GM12878 (cell line): ENCODE data around the gene CDKN2B. TPM values are rescaled to one million over a fixed set of nuclear protein-coding genes. Genes with fewer than 3 reads are reported as not detected.
A peak's percentile ranks its signal among the peaks of the same experiment; 100 is the strongest.

Experiments used
- ATAC-seq: fragments of 200-7000 bp; cut with Tn5 transposase; 3 replicates; pipeline ENCODE4 v1.9.1; 2020; ENCODE audit warnings: mild to moderate bottlenecking, moderate library complexity
- BruUV-seq: library from RNA; stranded (reverse); fragments of 400-500 nt; replicated peaks from 2 replicates; lab custom pipeline; 2021; lab: Mats Ljungman, UMichigan
- CTCF ChIA-PET: fragments of 300-600 bp; sonication (Branson Sonifier 250); formaldehyde crosslinking; extraction: SDS; loops from one replicate; lab custom pipeline; 2021; ENCODE audit warnings: inconsistent platforms; lab: Yijun Ruan, JAX
- POLR2A ChIA-PET: fragments of 350-600 bp; formaldehyde crosslinking; extraction: SDS; loops from one replicate; lab custom pipeline; 2021; ENCODE audit warnings: inconsistent platforms; lab: Charles Lee
- RAD21 ChIA-PET: fragments of 300-600 bp; sonication (Branson Sonifier 250); formaldehyde crosslinking; loops from one replicate; lab custom pipeline; 2023; ENCODE audit warnings: antibody characterized with exemption; ENCODE audit not compliant: unreplicated experiment; lab: Charles Lee
- SMC1A ChIA-PET: fragments of 300-600 bp; sonication (Branson Sonifier 250); formaldehyde crosslinking; loops from one replicate; lab custom pipeline; 2023; ENCODE audit not compliant: unreplicated experiment, uncharacterized antibody; lab: Charles Lee
- DNase-seq: peaks from one replicate; pipeline ENCODE4 v3.0.0-alpha.2; 2011; ENCODE audit warnings: low read depth, low spot score
- FAIRE-seq: peaks from 3 replicates; lab custom pipeline; 2011; peaks lifted over from hg19 to GRCh38; lab: Jason Lieb, UNC
- H2AFZ ChIP-seq: 2 replicates; pipeline ENCODE4 v1.6.0; 2011; ENCODE audit warnings: low read depth, low read length, control low read depth; ENCODE audit not compliant: control insufficient read depth
- H3K27ac ChIP-seq: 2 replicates; pipeline ENCODE4 v1.5.1; 2011; ENCODE audit warnings: control low read depth; ENCODE audit not compliant: control insufficient read depth, insufficient read depth
- H3K27me3 ChIP-seq, 2 experiments: replicated peaks in 1 of 2; 2 replicates each; pipeline versions ENCODE4 v1.6.0 to v1.6.1; 2011; ENCODE audit warnings: low read length in 1 of 2; ENCODE audit not compliant: control insufficient read depth in 2 of 2, insufficient read depth in 2 of 2
- H3K36me3 ChIP-seq, 2 experiments: 2 replicates each; pipeline ENCODE4 v1.5.1; 2011; ENCODE audit warnings: low read length in 1 of 2; ENCODE audit not compliant: control insufficient read depth in 2 of 2, insufficient read depth in 2 of 2
- H3K4me1 ChIP-seq: 2 replicates; pipeline ENCODE4 v1.6.1; 2011; ENCODE audit warnings: mild to moderate bottlenecking, low read length, moderate library complexity, mixed read lengths; ENCODE audit not compliant: control insufficient read depth, insufficient read depth
- H3K4me2 ChIP-seq: 2 replicates; pipeline ENCODE4 v1.6.0; 2011; ENCODE audit warnings: control low read depth; ENCODE audit not compliant: control insufficient read depth, insufficient read depth
- H3K4me3 ChIP-seq: fragments of 200-600 bp; sonication (generic); 2 replicates; pipeline ENCODE4 v1.5.1; 2016
- H3K79me2 ChIP-seq: 2 replicates; pipeline ENCODE4 v1.6.0; 2011; ENCODE audit warnings: low read length; ENCODE audit not compliant: control insufficient read depth, insufficient read depth
- H3K9ac ChIP-seq: 2 replicates; pipeline ENCODE4 v1.8.0; 2011; ENCODE audit warnings: low read length, control low read depth, mixed read lengths; ENCODE audit not compliant: control insufficient read depth, insufficient read depth
- H3K9me3 ChIP-seq: replicated peaks from 3 replicates; pipeline ENCODE4 v1.5.1; 2011; ENCODE audit warnings: mild to moderate bottlenecking, low read length; ENCODE audit not compliant: control insufficient read depth, insufficient read depth
- H4K20me1 ChIP-seq: 2 replicates; pipeline ENCODE4 v1.6.0; 2011; ENCODE audit not compliant: control insufficient read depth, insufficient read depth
- EGR1 ChIP-seq, 2 experiments: IDR thresholded peaks; 1 replicate in 1 of 2; 2 replicates in 1 of 2; pipeline ENCODE4 v1.6.1; 2011 to 2012; ENCODE audit warnings: low read depth in 2 of 2, low read length in 2 of 2, borderline replicate concordance in 1 of 2, mild to moderate bottlenecking in 1 of 2, moderate library complexity in 1 of 2
- ETV6 ChIP-seq, 2 experiments: fragments of 450-650 bp in 1 of 2; IDR thresholded peaks in 1 of 2; conservative IDR thresholded peaks in 1 of 2; 2 replicates each; pipeline ENCODE4 v1.6.1; 2014; ENCODE audit warnings: antibody characterized with exemption in 1 of 2, borderline replicate concordance in 1 of 2, low read depth in 1 of 2, mild to moderate bottlenecking in 1 of 2, moderate library complexity in 1 of 2
- FOXK2 ChIP-seq: fragments of 450-650 bp; IDR thresholded peaks from 2 replicates; pipeline ENCODE4 v1.6.1; 2017; ENCODE audit warnings: mild to moderate bottlenecking, moderate library complexity
- GABPA ChIP-seq: IDR thresholded peaks from 2 replicates; pipeline ENCODE4 v1.6.1; 2014; ENCODE audit warnings: antibody characterized with exemption, low read depth, mild to moderate bottlenecking, inconsistent platforms
- HCFC1 ChIP-seq: fragments of 150-350 bp; IDR thresholded peaks from 2 replicates; pipeline ENCODE4 v1.6.1; 2014; ENCODE audit warnings: low read length
- IKZF1 ChIP-seq: fragments of 450-650 bp; conservative IDR thresholded peaks from 2 replicates; pipeline ENCODE4 v1.6.1; 2017; ENCODE audit warnings: antibody characterized with exemption, mild to moderate bottlenecking
- MTA3 ChIP-seq: IDR thresholded peaks from 2 replicates; pipeline ENCODE4 v1.6.1; 2012; ENCODE audit warnings: low read length, inconsistent platforms, borderline replicate concordance
- MYC ChIP-seq: IDR thresholded peaks from 2 replicates; pipeline ENCODE4 v1.6.1; 2011; ENCODE audit warnings: mild to moderate bottlenecking, low read length, moderate library complexity, inconsistent platforms; ENCODE audit not compliant: insufficient read depth, insufficient replicate concordance, insufficient read length, severe bottlenecking
- NFIC ChIP-seq: IDR thresholded peaks from 2 replicates; pipeline ENCODE4 v1.6.1; 2012; ENCODE audit warnings: low read depth, mild to moderate bottlenecking, inconsistent platforms, low read length, moderate library complexity
- NKRF ChIP-seq: fragments of 450-650 bp; conservative IDR thresholded peaks from 2 replicates; pipeline ENCODE4 v1.6.1; 2017; ENCODE audit warnings: mild to moderate bottlenecking, moderate library complexity
- NR2C1 ChIP-seq: fragments of 450-650 bp; IDR thresholded peaks from 2 replicates; pipeline ENCODE4 v1.6.1; 2017; ENCODE audit warnings: antibody characterized with exemption, mild to moderate bottlenecking, moderate library complexity
- PBX3 ChIP-seq: IDR thresholded peaks from 2 replicates; pipeline ENCODE4 v1.6.1; 2011; ENCODE audit warnings: mild to moderate bottlenecking, low read depth, low read length, moderate library complexity; ENCODE audit not compliant: insufficient replicate concordance
- POLR2A ChIP-seq: IDR thresholded peaks from 2 replicates; pipeline ENCODE4 v1.6.1; 2011; ENCODE audit warnings: low read depth, mild to moderate bottlenecking, low read length
- RFX5 ChIP-seq: IDR thresholded peaks from 2 replicates; pipeline ENCODE4 v1.6.1; 2011; ENCODE audit warnings: low read depth, low read length, improper control_type of control experiment
- SUZ12 ChIP-seq: fragments of 200-600 bp; sonication (generic); IDR thresholded peaks from one replicate; pipeline ENCODE4 v1.6.1; 2018; ENCODE audit warnings: antibody characterized with exemption, mild to moderate bottlenecking; ENCODE audit not compliant: unreplicated experiment
- TAF1 ChIP-seq: IDR thresholded peaks from 2 replicates; pipeline ENCODE4 v1.6.1; 2011; ENCODE audit warnings: mild to moderate bottlenecking, low read depth, low read length, borderline replicate concordance
- TBL1XR1 ChIP-seq: IDR thresholded peaks from 2 replicates; pipeline ENCODE4 v1.6.1; 2012; ENCODE audit warnings: low read depth, low read length, improper control_type of control experiment
- ZNF384 ChIP-seq: IDR thresholded peaks from 2 replicates; pipeline ENCODE4 v1.6.1; 2012; ENCODE audit warnings: low read depth, mild to moderate bottlenecking, low read length, improper control_type of control experiment, borderline replicate concordance
- ZNF622 ChIP-seq: fragments of 450-650 bp; IDR thresholded peaks from 2 replicates; pipeline ENCODE4 v1.6.1; 2017; ENCODE audit warnings: mild to moderate bottlenecking, inconsistent platforms
- ZZZ3 ChIP-seq: IDR thresholded peaks from 2 replicates; pipeline ENCODE4 v1.6.1; 2011; ENCODE audit warnings: low read depth; ENCODE audit not compliant: control insufficient read depth, insufficient read length
- WGBS: methylation state at CpG from one replicate; pipeline ENCODE4 v1.1.6; 2016; ENCODE audit warnings: low lambda C conversion rate; ENCODE audit not compliant: insufficient replicate concordance, insufficient coverage; ENCODE audit errors: missing lambda C conversion rate; 5-methylcytosine and 5-hydroxymethylcytosine counted together
- in situ Hi-C: fragments of 300-500 bp; cut with MboI; formaldehyde crosslinking; loops from 9 replicates; pipeline ENCODE4 v1.14.3; 2018; ENCODE audit warnings: mixed read lengths
- intact Hi-C: fragments of 100-400 bp; cut with micrococcal nuclease; formaldehyde crosslinking; loops from one replicate; pipeline ENCODE4 v1.14.2; 2022; ENCODE audit not compliant: unreplicated experiment
- polyA plus RNA-seq, 11 experiments: library from polyadenylated mRNA; depleted of rRNA in 4 of 11; unstranded in 6 of 11; stranded (reverse) in 5 of 11; fragments of >200 nt; fragmentation: Nextera tagmentation in 4 of 11; fragmentation: Illumina TruSeq in 1 of 11; extraction: Ambion mirVana in 4 of 11; extraction: Trizol in 1 of 11; gene quantifications; 1 replicate in 1 of 11; 2 replicates in 10 of 11; pipeline versions ENCODE4 v1.2.1 to v1.2.3, GENCODE V29; 2011 to 2016; ENCODE audit warnings: inconsistent platforms in 2 of 11, missing spikeins in 2 of 11, low read depth in 1 of 11
- total RNA-seq, 4 experiments: library from RNA; depleted of rRNA in 3 of 4; stranded (reverse); fragments of >200 nt in 3 of 4; fragmentation: Illumina TruSeq in 1 of 4; extraction: Trizol in 1 of 4; gene quantifications; 2 replicates each; pipeline versions ENCODE4 v1.2.1 to v1.2.3, GENCODE V29; 2013 to 2021

CDKN2B gene
- total and polyA plus RNA-seq, 10 of the 15 experiments (the other 5 are each of a cell fraction or from before 2014, with no cell fraction given) = 0.03 to 0.47 (median 0.08) TPM; not detected in 1

- 2% methylated on average over 29 of the region's 29 CpGs for WGBS
- in situ Hi-C loops (loop anchor here (5.0 kb wide), 1 partner anchor 52 kb away; no protein-coding TSS in a partner anchor), intact Hi-C loops (loop anchor here (1.0 kb wide), 1 partner anchor 152 kb away; no protein-coding TSS in a partner anchor)
- Histone ChIP-seq H3K4me1 (peaks cover 8% of the 10 kb centered on the region), H3K4me2 (peak overlapping the region; percentile 89), H4K20me1 (no peaks in the 10 kb centered on the region), H3K4me3 (peak overlapping the region; percentile 57), H2AFZ (peak overlapping the region; percentile 74), H3K36me3 (no peaks in the 10 kb centered on the region), H3K27ac (no peak overlapping the region), H3K79me2 (no peaks in the 10 kb centered on the region), H3K9me3 (peaks cover 6% of the 10 kb centered on the region; the same call in 2 of the 3 replicates), H3K27me3 (peaks cover 0 to 6% of the 10 kb centered on the region in 2 experiments; a peak in 2 of 4 replicates), H3K9ac (peak overlapping the region; percentile 45; the same call in 1 of the 2 replicates)
- SMC1A ChIA-PET = no interaction called here
- FAIRE-seq (no peak), DNase-seq (no peak), ATAC-seq (peak; percentile 81)
- POLR2A ChIA-PET = no interaction called here
- CTCF ChIA-PET = no interaction called here
- BruUV-seq = no TSS peak
- RAD21 ChIA-PET = no interaction called here
- TF ChIP-seq MTA3 = no peak
- no peak for TF ChIP-seq HCFC1
- TF ChIP-seq NFIC = no peak
- no peak for TF ChIP-seq ETV6 (conservative IDR thresholded peaks at IDR 0.05 in 1 of 2, IDR thresholded peaks at IDR 0.05 in 1 of 2; ENCODE audit: borderline replicate concordance in 1 of 2, low read depth in 1 of 2)
- TF ChIP-seq NKRF = no peak
- no peak for TF ChIP-seq ZNF622
- no peak for TF ChIP-seq TBL1XR1
- TF ChIP-seq EGR1 (IDR thresholded peaks at IDR 0.05; ENCODE audit: borderline replicate concordance in 1 of 2, low read depth in 2 of 2, low read length in 2 of 2) = 0 out of 3 replicates have a peak, but pooled peaks of 1 of the 2 experiments have one; percentile 6
- TF ChIP-seq RFX5 = no peak
- TF ChIP-seq SUZ12 = no peak
- TF ChIP-seq ZZZ3 = no peak
- no peak for TF ChIP-seq NR2C1
- TF ChIP-seq IKZF1 = peak; percentile 23; the same call in 1 of the 2 replicates
- no peak for TF ChIP-seq GABPA
- no peak for TF ChIP-seq FOXK2
- TF ChIP-seq PBX3 = no peak
- no peak for TF ChIP-seq MYC
- TF ChIP-seq TAF1 = no peak
- TF ChIP-seq ZNF384 = no peak
- TF ChIP-seq POLR2A = no peak
These were observed 44.1 kb downstream of the CDKN2B start for GRCh38 chr9:21964925-21965385.
